ENCODE results near the gene CRBN. TPM values are rescaled to one million over a fixed set of nuclear protein-coding genes. Genes with fewer than 3 reads are reported as not detected.

The CRBN gene
- total and polyA plus RNA-seq, 2 donors (not counting 3 experiments of a cell fraction or from before 2014, with no cell fraction given), result 25.2 to 36.1 TPM

DNA sequence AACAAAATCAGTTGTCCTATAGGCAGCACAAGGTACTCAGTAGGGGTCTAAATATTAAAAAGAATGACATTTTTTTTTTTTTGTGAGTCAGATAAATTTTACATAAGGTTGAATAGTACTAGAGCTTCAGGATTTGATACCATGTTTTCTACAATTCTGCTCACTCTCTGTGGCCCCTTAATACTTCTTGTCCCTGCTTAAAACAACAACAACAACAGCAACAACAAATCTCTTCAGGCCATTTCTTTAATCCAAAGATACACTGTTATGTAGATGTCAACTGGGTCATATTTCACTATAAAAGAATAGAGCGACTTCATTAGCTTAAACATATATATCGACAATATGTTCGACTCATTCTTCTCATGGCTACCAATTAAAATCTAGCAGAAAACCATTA, 72.3 kb downstream of the CRBN start:
- Histone ChIP-seq H4K20me1 (replicated peaks; ENCODE audit: control insufficient read depth, extremely low read depth, insufficient read depth, low read length) (no peaks in the 10 kb centered on the region), H3K9ac (replicated peaks; ENCODE audit: extremely low read depth, insufficient read depth, low read length) (no peak overlapping the region), H3K9me3 (replicated peaks; ENCODE audit: control insufficient read depth, insufficient read depth, low read length) (no peaks in the 10 kb centered on the region), H3K4me2 (ENCODE audit: insufficient read depth, low read length) (no peak overlapping the region), H3K9me1 (replicated peaks; ENCODE audit: control insufficient read depth, extremely low read depth, insufficient read depth, low read length) (no peaks in the 10 kb centered on the region), H3K4me3 (replicated peaks in 1 of 3; ENCODE audit: insufficient read depth in 1 of 3, low read depth in 1 of 3, low read length in 3 of 3) (no peak overlapping the region), H3K36me3 (ENCODE audit: control insufficient read depth in 2 of 2, extremely low read depth in 1 of 2, insufficient read depth in 2 of 2, low read length in 2 of 2) (no peaks in the 10 kb centered on the region), H2AFZ (ENCODE audit: low read depth, low read length) (no peak overlapping the region), H3K4me1 (ENCODE audit: control insufficient read depth, extremely low read depth, insufficient read depth, low read length) (no peaks in the 10 kb centered on the region), H3K27me3 (ENCODE audit: control insufficient read depth in 2 of 2, insufficient read depth in 2 of 2, low read length in 2 of 2) (no peaks in the 10 kb centered on the region), H3K79me2 (ENCODE audit: control insufficient read depth, insufficient read depth, low read length) (no peaks in the 10 kb centered on the region), H3K27ac (ENCODE audit: insufficient read depth, low read depth, low read length) (no peak overlapping the region)
- FAIRE-seq (no peak), DNase-seq (ENCODE audit: low read depth, low spot score) (no peak)
- dilution Hi-C loops (cut with MboI; ENCODE audit: extremely low pct_ligation_motif_present, low sequenced_read_pairs), result no loop called here
- TF ChIP-seq GATA2 (IDR thresholded peaks at IDR 0.05; ENCODE audit: insufficient read depth, insufficient read length, low read depth, low read length) (no peak), MYC (IDR thresholded peaks at IDR 0.05; ENCODE audit: low read depth, low read length) (no peak), POLR2AphosphoS5 (IDR thresholded peaks at IDR 0.05; ENCODE audit: insufficient read depth, low read depth, low read length) (no peak), POLR2A (IDR thresholded peaks at IDR 0.05; ENCODE audit: low read depth, low read length) (no peak), FOS (IDR thresholded peaks at IDR 0.05; ENCODE audit: borderline replicate concordance, insufficient read depth, low read length) (no peak), EZH2 (IDR thresholded peaks at IDR 0.05; ENCODE audit: borderline replicate concordance, low read depth, low read length, severe bottlenecking) (no peak), JUN (IDR thresholded peaks at IDR 0.05; ENCODE audit: borderline replicate concordance, insufficient read depth, insufficient read length, low read depth) (no peak)
- TF ChIP-seq, protein P1, sequence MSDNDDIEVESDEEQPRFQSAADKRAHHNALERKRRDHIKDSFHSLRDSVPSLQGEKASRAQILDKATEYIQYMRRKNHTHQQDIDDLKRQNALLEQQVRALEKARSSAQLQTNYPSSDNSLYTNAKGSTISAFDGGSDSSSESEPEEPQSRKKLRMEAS (IDR thresholded peaks at IDR 0.05; ENCODE audit: insufficient read depth, insufficient read length), result no peak
- TF ChIP-seq, protein P2, sequence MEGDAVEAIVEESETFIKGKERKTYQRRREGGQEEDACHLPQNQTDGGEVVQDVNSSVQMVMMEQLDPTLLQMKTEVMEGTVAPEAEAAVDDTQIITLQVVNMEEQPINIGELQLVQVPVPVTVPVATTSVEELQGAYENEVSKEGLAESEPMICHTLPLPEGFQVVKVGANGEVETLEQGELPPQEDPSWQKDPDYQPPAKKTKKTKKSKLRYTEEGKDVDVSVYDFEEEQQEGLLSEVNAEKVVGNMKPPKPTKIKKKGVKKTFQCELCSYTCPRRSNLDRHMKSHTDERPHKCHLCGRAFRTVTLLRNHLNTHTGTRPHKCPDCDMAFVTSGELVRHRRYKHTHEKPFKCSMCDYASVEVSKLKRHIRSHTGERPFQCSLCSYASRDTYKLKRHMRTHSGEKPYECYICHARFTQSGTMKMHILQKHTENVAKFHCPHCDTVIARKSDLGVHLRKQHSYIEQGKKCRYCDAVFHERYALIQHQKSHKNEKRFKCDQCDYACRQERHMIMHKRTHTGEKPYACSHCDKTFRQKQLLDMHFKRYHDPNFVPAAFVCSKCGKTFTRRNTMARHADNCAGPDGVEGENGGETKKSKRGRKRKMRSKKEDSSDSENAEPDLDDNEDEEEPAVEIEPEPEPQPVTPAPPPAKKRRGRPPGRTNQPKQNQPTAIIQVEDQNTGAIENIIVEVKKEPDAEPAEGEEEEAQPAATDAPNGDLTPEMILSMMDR (IDR thresholded peaks at IDR 0.05; ENCODE audit: extremely low read depth in 1 of 2, insufficient read depth in 1 of 2, low read depth in 1 of 2, low read length in 2 of 2), result no peak
- CTCF ChIA-PET, result no interaction called here
- no TSS peak for BruUV-seq (replicated peaks)
- intact Hi-C loops (cut with micrococcal nuclease), result no loop called here
- POLR2A ChIA-PET, result no interaction called here
